ENCODE data around the gene CFAP299. TPM values are rescaled to one million over a fixed set of nuclear protein-coding genes. Genes with fewer than 3 reads are reported as not detected.

CFAP299 gene
- total RNA-seq, 1 donor from 2014 or later: 5.1 TPM

GRCh38 chr4:80452055-80452454, 116.5 kb downstream of the CFAP299 start:
- intact Hi-C loops (cut with DNase I): no loop called here
- TF ChIP-seq, protein P1, sequence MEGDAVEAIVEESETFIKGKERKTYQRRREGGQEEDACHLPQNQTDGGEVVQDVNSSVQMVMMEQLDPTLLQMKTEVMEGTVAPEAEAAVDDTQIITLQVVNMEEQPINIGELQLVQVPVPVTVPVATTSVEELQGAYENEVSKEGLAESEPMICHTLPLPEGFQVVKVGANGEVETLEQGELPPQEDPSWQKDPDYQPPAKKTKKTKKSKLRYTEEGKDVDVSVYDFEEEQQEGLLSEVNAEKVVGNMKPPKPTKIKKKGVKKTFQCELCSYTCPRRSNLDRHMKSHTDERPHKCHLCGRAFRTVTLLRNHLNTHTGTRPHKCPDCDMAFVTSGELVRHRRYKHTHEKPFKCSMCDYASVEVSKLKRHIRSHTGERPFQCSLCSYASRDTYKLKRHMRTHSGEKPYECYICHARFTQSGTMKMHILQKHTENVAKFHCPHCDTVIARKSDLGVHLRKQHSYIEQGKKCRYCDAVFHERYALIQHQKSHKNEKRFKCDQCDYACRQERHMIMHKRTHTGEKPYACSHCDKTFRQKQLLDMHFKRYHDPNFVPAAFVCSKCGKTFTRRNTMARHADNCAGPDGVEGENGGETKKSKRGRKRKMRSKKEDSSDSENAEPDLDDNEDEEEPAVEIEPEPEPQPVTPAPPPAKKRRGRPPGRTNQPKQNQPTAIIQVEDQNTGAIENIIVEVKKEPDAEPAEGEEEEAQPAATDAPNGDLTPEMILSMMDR (IDR thresholded peaks at IDR 0.05): no peak
- H3K4me1 ChIP-seq: no peaks in the 10 kb centered on the region

GRCh38 chr4:80452768-80453167, 117.2 kb downstream of the CFAP299 start:
- Histone ChIP-seq H3K36me3 (no peaks in the 10 kb centered on the region), H3K4me3 (no peak overlapping the region), H3K27me3 (ENCODE audit: low read depth) (no peaks in the 10 kb centered on the region), H3K4me1 (no peaks in the 10 kb centered on the region), H3K9me3 (no peaks in the 10 kb centered on the region), H3K27ac (no peak overlapping the region)
- ATAC-seq (no peak), DNase-seq (no peak)
- intact Hi-C loops (cut with DNase I): no loop called here
- TF ChIP-seq, protein P1 (IDR thresholded peaks at IDR 0.05): no peak

More at GRCh38 chr4:80452055-80452454, 116.5 kb downstream of the CFAP299 start:
- H3K9me3 ChIP-seq: no peaks in the 10 kb centered on the region
- ATAC-seq: no peak
- H3K36me3 ChIP-seq: no peaks in the 10 kb centered on the region
- H3K4me3 ChIP-seq: no peak overlapping the region
- DNase-seq: no peak
- no peaks in the 10 kb centered on the region for H3K27me3 ChIP-seq (ENCODE audit: low read depth)
- H3K27ac ChIP-seq: no peak overlapping the region

DNA sequence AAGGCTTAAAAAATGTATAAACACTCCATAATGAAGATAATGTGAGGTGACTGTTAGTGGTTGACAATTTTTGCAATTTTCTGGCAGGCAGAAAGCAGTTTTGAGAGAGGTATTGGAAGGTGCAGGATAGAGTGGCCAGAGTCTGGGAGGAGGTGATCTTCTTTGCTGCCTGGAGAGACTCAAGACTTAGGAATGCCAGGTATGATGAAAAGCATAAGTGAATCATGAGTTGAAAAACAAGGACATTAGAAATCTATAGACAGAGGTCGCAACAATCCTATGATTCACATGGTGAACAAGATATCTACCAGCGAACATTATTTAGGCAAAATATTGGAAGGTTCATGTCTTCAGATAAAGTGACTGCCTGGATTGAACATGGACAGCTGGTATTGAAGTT, 118.5 kb downstream of the CFAP299 start:
- Histone ChIP-seq H3K27ac (no peak overlapping the region), H3K36me3 (no peaks in the 10 kb centered on the region), H3K4me3 (no peak overlapping the region), H3K9me3 (no peaks in the 10 kb centered on the region), H3K4me1 (no peaks in the 10 kb centered on the region), H3K27me3 (ENCODE audit: low read depth) (no peaks in the 10 kb centered on the region)
- TF ChIP-seq, protein P1 (IDR thresholded peaks at IDR 0.05): no peak
- ATAC-seq: no peak
- DNase-seq: no peak
- intact Hi-C loops (cut with DNase I): no loop called here

DNA sequence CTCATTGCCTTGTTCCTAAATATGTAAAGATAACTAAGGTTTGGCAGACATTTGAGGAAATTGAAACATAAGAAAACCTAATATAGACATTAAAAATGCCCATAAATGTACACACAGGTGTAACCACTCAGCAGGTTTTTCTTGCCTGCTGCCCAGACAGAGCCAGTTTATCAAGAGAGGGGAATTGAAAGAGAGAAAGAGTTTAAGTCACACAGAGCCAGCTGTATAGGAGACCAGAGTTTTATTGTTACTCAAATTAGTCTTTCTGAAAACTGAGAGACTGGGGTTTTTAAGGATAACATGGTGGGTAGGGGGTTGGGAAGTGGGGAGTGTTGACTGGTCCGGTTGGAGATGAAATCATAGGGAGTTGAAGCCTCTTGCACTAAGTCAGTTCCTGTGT, 119.0 kb downstream of the CFAP299 start:
- ATAC-seq (no peak), DNase-seq (no peak)
- Histone ChIP-seq H3K4me1 (no peaks in the 10 kb centered on the region), H3K9me3 (no peaks in the 10 kb centered on the region), H3K4me3 (no peak overlapping the region), H3K36me3 (no peaks in the 10 kb centered on the region), H3K27ac (no peak overlapping the region), H3K27me3 (ENCODE audit: low read depth) (no peaks in the 10 kb centered on the region)
- TF ChIP-seq, protein P1 (IDR thresholded peaks at IDR 0.05): no peak
- intact Hi-C loops (cut with DNase I): no loop called here

GRCh38 chr4:80459918-80460473, 124.5 kb downstream of the CFAP299 start:
- Histone ChIP-seq H3K27me3 (ENCODE audit: low read depth) (no peaks in the 10 kb centered on the region), H3K36me3 (no peaks in the 10 kb centered on the region), H3K27ac (no peak overlapping the region), H3K4me1 (no peaks in the 10 kb centered on the region), H3K4me3 (no peak overlapping the region), H3K9me3 (no peaks in the 10 kb centered on the region)
- ATAC-seq (no peak), DNase-seq (no peak)
- TF ChIP-seq, protein P1 (IDR thresholded peaks at IDR 0.05): no peak
- intact Hi-C loops (cut with DNase I): no loop called here
